GM21576 (cell line): ENCODE measurements around the gene TMIE.

ENCODE experiments used
- ATAC-seq: cut with Tn5 transposase; IDR thresholded peaks from one replicate; pipeline ENCODE4 v1.9.1; 2021; ENCODE audit warnings: mild to moderate bottlenecking, moderate library complexity; ENCODE audit not compliant: unreplicated experiment

Gene TMIE

DNA sequence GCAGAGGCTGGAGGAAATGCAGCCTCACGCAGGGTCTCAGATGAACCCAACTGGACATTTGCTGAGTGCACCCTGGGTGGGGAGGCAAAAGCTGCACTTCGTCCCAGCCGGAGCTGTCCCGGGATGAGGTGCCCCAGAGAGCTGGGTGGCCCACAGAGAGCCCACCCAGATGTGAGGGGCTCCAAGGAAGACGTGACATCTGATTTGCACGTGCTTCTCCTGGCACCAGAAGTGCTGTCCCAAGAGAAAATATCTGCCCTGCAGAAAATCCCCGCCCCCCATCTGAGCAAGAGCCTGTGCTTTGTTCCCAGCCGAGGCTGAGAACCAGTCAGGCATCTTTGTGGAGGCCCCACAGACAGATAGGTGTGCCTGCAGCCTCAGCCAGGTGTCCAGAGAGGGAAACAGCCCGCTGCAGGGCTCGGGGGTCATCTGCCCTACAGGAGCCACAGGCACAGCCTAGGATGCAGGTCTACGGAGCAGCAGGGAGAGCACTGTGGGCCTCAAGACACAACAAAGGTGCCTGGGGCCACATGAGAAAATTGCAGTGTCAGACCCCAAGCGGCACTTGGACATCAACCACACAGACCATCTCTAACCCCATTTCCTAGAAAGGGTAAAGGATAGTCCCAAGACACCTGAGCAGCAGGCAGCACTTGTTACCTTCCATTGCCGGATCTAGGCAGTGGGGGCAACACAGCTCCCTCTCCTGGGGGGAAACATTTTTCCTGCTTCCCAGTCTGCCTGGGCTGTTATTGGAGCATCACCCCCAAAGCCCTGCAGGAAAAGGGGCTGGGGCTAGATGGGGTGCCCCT is 5.8 kb downstream of the TMIE start:
- ATAC-seq: no peak

DNA sequence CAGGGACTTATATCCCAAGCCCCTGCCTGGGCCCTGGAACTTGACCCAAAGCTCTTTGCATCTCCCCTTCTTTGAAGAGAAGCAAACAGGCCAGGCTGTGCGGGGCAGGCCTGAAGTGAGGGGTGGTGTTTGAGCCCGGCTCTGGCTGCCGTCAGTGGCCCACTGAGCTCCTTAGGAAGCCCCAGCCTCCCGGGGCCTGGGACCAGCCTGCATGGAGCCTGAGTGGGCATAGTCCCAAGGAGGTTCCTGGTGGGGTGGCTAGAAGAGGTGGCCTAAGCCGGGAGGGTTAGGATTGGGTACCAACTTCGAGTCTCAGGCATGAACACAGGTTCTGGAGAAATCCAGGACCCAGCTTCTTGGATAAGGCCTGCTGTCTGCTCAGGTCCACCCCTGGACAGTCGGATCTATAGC is 6.4 kb downstream of the TMIE start:
- no peak for ATAC-seq

DNA sequence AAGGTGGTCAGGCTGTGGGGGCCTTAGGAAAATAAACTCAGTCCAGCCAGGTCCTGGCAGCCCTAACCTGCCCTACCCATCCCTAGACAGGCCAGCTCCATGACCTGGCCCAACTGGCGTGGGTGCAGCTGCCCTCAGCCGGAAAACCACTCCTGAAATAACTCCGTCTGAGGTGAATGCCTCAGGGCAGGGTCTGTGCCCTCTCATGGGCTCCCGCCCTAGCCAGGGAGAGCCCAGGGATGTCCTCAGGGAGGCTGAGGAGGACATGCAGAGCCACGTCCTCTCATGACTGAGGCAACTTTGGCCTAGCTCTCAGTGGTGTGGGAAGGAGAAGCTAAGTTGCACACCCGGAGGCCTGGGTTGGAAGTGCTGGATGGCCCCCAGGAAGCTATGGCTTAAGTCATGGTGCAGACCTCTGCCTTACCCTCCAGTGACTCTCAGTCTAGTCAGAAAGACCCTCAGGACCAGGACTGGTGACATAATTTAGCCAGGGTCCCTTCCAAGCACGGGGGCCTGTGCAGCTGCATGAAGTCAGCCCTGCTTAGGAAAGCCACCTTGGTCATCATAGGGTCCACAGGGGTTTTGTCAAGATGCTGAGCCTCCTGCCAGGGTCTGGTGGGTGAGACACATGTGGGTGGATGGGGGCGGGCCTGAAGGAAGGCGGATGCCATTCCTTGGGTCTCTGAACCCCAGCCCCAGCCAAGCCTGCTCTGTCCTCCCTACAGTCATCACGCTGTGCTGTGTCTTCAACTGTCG is 7.4 kb downstream of the TMIE start:
- no peak for ATAC-seq

DNA sequence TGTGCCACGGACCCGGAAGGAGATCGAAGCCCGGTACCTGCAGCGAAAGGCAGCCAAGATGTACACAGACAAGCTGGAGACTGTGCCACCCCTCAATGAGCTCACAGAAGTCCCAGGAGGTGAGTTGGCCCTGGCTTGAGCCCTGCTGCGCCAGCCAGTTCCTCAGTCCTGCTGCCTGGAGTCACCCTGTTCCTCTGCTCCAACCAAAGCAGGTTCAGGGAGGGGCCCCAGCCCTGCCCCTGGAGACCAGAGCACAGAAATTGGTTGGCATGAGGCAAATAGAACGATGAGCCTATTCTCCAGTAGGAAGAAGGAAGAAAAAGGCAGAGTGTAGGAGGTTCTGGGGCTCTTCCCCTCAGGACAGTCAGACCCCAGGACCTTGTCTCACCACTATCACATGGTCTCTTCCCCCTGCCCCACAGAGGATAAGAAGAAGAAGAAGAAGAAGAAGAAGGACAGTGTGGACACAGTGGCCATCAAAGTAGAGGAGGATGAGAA is 8.0 kb downstream of the TMIE start:
- no peak for ATAC-seq

DNA sequence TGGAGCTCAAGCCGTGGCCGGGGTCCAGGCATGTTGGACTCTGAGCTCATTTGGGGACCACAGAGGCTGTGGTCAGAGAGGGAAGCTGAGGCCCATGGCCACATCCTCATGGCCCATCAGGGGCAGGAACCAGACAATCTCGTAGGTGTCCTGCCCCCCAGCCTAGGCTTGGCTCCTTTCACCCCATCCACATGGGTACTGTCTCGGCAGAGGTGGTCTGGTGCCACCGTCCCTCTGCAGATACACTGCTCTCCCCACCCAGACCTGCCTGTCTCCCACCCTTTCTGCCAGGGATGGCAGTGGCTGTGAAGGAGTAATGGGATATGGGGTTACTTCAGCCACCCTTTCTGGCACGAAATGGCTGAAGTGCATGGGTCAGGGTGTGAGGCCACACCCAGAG is 8.5 kb downstream of the TMIE start:
- ATAC-seq: no peak

DNA sequence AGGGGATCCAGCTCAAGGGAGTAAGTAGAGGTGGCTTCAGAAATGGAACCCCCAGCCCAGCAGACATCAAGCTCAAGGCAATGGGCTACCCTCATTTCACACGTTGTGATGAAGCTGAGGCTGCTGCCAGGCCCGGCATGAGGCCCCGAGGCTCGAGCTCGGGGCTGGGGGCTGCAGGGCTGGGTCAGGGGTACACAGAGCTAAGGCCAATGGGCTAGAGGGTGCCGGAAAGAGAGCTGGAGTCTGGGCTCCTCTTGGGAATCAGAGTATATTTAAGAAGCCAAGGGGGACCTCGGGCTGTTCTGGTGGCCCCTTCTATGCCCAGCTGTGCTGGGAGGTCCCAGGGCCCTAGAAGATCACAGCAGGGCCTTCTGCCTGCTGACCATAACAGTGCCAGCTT is 9.0 kb downstream of the TMIE start:
- no peak for ATAC-seq

DNA sequence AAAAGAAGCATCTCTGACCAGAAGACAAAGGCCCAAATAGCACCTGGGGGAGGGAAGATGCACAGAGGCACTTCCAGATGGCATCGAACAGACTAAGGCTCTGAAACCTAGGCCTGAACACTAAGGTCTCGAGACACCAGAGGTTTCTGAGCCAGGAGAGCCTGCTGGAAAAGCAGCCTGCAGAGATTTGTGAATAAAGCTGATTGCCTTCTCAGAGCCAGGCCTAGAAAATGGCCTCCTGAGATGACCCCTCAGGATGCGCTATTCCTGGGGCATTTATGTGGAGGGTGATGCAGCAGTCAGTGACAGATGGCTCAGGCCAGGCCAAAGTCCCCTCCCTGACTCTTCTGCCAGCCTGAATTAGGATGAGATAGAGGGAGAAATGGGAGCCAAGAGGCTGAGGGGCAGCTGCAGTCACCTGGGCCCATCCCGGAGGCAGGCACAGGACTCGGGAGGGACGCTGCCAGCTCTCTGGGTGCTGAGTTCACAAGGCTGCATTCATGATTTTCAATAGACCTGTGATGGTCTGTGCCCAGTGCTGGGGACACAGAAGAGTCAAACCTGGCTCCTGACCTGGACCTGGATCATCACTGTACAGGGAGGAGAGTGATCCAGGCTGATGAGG is 9.6 kb downstream of the TMIE start:
- ATAC-seq: no peak

DNA sequence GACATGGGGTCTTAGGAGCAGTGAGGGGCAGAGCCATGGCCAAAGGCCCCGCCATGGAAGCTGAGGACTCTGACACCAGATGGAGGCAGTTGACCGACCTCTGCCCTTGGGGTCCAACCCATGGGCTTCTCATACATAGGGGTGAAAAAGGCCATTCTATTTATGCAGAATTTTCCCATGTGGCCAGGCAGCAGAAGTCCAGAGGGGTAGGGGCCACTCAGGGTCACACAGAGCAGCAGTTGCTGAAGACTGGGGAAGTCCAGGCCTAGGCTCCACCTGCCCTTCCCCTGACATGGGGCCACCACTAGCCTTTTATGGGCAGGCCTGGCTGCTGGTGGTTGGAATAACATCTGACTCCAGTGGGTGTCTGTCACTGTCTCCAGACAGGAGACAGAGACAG is 10.1 kb downstream of the TMIE start:
- no peak for ATAC-seq

DNA sequence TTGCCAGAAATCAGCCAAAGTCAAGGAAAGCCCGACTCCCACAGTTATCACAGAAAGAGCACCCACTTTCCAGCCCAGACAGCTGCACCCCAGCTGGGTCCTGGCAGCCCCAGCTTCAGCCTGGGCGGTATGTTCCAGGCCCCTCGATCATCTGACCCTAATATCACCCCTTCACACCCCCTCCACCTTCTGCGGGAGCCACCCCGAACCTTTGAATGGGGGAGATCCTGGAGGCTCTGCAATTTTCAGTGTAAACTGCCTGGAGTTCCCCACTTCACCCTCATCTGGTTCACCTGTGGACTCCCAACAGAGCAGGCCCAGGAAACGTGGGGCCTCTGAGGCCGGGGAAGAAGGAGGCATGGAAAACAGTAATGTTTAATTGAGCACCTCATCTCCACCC is 10.6 kb downstream of the TMIE start:
- no peak for ATAC-seq

DNA sequence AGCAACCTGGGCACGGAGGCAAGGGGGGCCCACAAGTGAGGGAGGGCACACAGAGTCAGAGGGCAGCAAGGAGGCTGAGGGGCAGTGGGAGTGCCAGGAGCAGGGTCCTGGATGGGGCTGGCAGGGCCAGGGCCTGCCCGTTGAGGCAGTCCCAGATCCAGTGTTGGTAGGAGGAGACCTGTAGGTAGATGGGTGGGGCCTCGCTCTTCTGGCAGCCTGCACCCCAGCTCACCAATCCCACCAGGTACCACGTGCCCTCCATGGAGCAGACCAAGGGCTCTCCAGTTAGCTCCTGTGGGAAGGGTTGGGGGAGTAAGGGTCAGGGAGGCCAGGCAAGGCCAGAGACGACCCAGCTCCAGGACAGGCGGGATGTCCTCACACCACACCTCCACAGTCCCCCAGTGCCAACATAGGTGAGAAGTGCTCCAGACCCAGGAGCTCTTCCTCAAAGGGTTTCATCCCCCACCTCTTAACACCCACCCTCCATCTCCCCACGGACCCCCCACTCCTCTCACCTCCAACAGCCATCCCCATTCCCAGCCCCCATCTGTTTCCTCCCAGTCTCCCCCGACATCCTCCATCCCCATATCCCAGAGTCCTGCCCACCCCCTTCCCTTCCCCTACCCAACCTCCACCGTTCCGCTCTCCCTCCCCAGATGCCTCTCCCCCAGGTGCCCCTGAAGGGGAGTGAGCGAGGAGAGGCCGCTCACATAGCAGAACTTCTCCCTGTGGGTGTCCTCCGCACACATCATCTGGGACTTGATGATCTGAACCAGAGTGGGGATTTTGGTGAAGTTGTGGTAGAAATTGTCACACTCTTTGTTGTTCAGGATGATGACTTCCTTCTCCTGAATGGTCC is 11.2 kb downstream of the TMIE start:
- no peak for ATAC-seq

DNA sequence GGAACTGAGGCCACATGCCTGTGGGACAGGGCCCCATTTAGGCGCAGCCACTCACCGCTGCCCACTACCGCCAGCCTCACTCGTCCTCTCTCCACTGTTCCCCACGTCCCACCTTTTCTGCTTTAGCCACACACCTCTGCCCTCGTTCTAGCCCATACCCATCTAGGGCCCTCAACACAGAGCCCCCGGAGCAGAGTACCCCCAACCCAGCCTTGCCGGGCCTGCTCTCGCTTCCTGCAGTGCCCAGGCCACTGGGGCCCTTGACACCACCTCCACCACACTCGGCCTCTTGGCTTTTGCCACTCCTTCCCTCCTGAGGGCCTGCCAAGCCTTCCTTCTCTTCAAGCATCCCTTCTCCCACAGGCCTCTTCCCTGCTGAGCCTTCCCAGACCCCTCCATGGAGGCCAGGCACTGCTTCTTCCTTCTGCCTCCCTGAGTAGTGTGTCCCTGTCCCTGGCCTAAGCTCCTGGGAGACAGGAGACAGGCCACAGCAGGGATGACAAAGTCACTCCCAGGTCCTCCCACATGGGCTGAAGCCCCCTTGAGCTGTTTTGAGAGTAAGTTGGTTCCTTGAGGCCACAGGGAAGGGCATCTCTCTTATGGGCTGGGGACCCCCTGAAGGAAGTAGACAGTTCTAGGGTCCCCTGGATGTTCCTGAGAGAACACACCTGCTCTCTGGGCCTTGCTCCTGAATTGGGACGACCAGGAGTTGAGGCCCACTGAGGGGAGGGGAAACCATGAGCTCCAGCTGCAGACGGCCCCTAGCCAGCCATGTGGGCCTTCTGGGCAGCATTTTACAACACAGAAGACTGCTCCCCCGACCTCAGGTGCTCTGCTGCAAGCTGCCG is 12.1 kb downstream of the TMIE start:
- ATAC-seq: no peak

DNA sequence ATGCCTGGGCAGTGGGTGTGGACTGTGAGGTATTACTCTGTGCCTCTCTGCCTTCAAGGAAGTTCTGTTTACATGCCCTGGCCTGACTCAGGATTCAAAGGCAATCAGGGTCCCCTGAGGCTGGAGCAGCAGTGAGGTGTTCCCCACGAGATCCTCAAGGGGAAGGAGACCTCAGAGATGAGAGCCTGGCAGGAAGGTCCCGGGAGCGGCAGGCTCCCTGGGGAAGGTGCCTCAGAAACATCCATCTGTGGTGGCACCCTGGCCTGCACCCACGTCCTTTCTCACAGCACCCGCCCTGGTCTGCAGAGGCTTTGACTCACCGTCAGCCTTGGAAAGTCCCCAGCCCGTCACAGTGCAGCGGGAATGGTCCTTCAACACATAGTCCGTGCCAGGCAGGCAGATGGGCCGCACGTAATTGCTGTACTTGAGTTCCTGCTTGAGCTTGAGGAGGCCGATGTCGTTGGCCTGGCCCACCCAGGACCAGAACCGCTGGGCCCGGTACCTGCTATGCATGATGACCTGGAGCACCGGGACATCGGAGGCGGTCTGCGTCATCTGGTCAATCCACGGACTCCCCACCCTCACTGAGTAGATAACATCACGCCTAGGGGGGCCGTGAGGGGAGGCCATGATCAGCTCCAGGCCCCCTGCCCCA is 12.8 kb downstream of the TMIE start:
- ATAC-seq: no peak

DNA sequence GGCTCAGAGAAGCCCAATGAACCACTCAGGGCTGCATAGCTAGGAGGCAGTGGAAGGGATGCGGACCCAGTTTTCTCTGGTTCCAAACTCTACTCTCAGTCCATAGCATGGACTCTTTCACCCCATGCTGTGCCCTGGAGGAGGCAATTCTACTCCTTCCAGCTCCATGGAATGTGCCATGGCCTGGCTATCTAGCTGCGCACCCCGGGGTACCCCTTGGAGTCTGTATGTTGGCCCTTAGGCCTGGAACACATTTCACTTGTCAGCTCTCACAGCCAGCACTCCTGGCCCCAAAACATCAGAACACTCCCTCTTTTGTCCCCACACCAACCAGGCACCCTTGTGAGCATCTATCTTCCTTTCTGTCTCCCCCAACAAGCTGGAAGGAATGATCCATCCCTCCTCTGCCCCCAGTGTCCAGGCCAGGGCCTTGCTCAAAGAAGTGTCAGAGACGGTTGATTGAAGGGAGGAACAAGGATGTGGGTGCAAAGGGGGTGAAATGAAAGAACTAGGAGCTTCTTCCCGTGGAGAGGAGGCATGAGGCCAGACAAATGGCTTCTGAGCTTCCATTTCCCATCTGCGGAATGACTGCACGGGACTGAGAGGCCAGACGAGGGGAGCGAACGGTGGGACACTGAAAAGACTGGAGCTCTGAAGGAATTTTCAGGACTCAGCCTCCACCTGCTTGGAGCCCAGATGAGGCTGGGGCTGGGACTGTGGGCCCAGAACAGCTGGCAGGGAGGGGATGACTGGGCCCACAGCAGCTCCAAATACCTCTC is 13.7 kb downstream of the TMIE start:
- ATAC-seq: no peak

DNA sequence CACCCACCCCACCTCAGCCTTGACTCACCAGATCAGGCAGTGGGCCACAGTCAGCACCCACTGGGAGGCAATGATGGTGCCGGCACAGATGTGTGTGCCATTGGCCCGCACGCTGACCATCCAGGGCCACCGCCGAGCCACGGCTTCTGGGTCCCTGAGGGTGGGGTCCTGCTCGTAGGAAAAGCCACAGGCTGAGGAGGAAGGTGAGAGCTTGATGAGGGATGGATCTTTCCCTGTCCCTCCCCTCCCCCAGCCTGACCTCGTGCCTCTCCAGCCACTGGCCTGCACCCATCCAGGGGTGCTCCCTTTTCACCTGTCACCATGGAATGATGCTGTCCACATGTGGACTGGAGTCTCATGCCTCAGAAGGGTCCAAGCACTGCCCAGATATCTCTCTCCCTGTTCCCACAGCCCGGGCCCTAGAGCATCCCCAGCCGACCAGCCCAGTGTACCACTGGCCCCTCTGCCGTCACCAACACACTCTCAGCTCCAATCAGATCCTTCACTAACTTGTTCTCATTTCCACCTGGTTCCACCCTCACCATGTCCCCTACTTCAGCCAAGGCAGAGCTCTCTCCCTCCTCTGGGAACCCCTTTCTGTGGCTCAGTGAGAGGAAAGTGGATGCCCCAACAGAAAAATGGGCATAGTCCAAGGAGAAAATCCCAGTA is 14.4 kb downstream of the TMIE start:
- no peak for ATAC-seq

DNA sequence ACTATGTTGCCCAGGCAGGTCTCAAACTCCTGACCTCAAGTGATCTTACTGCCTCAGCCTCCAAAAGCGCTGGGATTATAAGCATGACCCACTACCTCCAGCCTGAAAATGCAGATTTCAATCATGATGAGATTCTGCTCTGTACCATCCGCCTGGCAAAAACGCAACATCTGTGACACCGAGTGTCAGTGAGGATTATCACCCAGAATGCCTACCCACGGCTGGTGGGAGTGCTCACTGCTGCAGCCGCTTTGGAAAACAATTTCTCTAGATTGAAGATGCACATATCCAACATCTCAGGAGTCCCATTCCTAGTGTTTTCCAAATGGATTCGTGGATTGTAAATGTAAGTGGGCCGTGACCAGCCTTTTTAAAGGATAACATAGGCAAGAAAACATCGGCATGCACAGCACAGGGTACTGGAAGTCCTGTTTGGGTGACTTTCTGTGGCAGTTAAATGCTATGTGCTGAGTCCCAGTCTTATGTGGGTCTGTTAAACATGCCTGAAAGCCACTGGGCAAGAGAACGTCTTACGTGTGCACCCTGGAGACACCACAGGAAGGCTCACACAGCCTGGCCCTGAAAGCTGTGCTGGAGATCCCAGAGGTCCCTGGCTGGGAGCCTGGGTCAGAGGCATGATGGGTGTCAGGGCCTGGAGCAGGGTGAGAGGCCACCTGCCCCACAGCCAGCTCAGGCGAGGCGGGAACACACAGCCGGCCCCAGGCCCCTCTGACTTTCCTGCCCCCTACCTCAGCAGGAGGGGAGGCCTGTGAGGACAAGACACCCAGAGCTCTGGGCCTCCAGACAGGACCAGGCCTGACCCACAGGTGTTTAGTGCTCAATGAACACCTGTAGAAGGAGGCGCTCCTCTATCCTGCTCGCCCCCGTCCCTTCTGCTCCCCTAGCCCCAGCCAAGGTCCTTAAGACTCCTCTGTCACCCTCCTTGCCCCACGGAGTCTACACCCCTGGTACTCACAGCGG is 15.6 kb downstream of the TMIE start:
- ATAC-seq: no peak

DNA sequence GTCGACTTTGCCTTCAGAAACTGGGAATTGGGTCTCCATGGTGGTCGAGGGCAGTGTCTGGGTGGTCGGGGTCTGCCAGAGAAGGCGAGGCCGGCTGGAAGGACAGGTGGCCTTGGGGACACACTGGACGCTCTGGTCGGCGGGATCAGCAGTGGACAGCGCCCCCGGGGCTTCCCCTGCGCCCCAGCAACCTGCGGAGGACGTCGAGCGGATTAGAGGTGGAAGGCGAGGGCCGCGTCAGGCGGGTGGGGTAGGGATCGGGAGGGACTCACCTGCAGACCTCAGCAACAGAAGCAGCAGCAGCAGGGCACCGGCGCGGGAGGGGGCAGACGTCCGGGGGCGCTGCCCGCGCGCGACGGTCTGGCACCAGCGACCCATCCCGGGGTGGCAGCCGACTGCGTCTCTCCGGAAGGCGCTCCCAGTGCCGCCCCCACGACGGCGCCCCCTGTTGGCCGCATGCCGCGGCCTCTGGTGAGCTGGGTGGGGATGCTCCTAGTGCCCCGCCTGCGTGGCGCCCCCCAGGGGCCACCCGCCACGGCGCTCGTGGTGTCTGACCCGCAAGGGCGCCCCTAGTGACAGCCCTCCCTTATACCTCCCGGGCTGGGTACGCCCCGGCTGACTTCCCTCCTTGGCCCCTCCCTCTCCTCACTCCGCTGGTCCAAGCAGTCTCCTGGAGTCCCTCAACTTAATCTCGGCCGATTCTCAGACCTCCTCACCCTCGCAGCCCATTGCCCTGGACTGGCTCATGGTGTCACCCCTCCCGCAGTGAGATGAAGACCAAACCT is 16.4 kb downstream of the TMIE start, which contains the start of gene PRSS50:
Gene PRSS50, minus strand, starts transcription at position 423 of the 785 bp plus-strand sequence. Its CDS starts 45 bp downstream, at position 378.
- ATAC-seq: no peak
